ENCODE results near the gene DTL.
"Not testable (repeated sequence)": the region's sequence is repeated elsewhere in the genome, so short reads cannot be mapped to it uniquely, and the experiment has no call there.

The DTL gene, protein sequence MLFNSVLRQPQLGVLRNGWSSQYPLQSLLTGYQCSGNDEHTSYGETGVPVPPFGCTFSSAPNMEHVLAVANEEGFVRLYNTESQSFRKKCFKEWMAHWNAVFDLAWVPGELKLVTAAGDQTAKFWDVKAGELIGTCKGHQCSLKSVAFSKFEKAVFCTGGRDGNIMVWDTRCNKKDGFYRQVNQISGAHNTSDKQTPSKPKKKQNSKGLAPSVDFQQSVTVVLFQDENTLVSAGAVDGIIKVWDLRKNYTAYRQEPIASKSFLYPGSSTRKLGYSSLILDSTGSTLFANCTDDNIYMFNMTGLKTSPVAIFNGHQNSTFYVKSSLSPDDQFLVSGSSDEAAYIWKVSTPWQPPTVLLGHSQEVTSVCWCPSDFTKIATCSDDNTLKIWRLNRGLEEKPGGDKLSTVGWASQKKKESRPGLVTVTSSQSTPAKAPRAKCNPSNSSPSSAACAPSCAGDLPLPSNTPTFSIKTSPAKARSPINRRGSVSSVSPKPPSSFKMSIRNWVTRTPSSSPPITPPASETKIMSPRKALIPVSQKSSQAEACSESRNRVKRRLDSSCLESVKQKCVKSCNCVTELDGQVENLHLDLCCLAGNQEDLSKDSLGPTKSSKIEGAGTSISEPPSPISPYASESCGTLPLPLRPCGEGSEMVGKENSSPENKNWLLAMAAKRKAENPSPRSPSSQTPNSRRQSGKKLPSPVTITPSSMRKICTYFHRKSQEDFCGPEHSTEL

DNA sequence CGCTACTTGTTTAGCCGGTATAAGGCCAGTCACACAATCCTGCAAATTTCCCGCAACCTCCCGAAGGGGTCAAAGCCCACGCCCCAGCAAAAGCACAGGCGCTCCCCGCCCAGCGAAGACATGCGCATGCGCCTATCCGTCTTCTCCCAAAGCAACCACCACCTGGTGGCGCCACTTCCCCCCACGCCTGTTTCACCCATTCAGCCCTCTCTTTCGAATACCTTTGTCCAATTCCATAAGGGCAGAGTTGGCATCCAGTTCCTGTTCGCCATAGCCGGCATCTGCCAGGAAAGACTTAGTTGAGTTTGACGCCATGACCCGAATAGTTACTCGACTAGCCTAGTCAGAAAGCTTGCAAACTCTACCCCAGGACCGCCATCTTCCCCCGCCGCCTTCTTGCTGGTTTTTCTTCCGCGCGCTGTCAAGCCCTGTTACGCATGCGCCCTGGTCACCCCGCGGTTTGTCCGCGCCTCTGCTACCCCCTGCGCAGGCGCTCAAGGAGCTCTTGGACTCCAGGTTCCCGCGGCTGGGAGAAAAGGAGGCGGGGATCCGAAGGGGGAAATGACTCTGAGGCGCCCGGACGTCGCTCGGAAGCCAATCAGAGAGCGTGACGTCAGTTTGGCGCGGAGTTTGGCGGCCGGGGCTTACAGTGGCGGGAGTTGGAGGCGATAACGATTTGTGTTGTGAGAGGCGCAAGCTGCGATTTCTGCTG is at the start of gene DTL, which contains the start of gene INTS7:
Gene DTL, plus strand, starts transcription at position 626 of the 712 bp plus-strand sequence. CDS start 143 bp downstream, outside the sequence.
Gene INTS7, minus strand, starts transcription at position 435 of the 712 bp plus-strand sequence. Its CDS starts 120 bp downstream, at position 315.
- peak; percentile 96 to 98 for DNase-seq (ENCODE audit: extremely low read depth in 1 of 2, low read depth in 1 of 2)

DNA sequence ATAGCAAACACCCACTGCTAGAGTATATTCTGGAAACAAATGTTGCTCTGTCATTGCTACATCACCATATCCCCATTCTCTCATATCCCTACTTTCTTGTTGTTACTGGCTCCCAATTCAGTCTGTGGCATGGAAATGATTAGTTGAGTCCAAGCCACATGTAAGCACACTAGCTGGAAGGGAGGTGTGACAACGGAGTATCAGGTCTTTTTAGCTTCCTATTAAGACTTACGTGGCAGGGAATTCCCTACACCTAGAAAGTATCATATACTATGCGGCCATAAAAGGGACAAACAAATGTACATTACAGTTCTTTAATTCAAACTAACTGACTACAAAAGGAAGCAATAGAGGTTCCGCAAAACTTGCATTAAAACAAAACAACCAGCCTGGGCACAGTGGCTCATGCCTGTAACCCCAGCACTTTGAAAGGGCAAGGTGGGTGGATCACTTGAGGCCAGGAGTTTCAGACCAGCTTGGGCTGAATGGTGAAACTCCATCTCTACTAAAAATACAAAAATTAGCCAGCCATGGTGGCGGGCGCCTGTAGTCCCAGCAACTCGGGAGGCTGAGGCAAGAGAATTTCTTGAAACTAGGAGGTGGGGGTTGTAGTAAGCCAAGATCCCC is 48.8 kb upstream of the DTL start:
- DNase-seq (ENCODE audit: extremely low read depth in 1 of 2, low read depth in 1 of 2): no peak

DNA sequence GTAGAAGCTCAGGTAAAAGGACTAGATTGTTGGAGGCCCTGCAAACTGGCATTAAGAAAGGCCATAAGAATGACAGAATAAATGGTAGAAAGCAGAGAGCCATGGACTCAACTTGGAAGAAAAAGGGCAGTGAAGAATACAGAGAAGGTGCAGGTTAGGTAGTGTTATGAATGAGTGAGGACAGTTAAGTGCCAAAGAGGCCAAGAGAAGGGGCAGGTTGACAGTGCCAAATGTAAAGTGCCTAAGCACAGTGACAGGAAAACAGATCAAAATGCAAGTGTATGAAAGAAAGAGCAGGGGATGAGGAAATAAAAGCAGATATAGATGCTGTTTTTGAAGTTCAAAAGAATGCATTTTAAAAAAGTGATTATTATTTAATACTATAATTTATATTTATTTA is 43.9 kb upstream of the DTL start:
- no peak for DNase-seq (ENCODE audit: extremely low read depth in 1 of 2, low read depth in 1 of 2)

DNA sequence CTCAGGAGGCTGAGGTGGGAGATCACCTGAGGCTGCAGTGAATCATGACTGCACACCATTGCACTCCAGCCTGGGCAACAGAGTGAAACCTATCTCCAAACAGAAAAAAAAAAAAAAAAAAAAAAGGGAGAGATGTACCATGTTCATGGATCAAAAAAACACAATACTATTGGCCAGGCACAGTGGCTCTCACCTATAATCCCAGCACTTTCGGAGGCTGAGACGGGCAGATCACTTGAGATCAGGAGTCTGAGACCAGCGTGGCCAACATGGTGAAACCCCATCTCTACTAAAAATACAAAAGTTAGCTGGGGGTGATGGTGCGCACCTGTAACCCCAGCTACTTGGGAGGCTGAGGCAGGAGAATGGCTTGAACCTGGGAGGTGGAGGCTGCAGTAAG is 38.1 kb upstream of the DTL start:
- not testable (repeated sequence) for DNase-seq (ENCODE audit: extremely low read depth in 1 of 2, low read depth in 1 of 2)

DNA sequence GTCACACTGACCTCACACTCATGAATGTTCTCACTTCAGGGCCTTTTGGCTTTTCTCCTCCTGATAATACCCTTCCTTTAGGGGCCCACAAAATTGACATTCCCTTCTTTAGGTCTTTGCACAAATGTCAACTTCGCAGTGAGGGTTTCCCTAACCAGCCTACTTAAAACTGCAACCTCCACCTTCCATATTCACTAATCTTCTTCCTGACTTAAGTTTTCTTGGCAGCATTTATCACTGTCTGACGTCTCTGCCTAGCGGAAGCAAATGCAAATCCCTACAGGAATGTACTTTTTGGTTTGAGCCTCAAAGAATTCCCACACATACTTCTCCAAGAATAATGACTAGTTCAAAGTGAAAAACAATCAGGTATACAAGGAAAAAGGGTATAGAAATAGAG is 33.0 kb upstream of the DTL start:
- no peak for DNase-seq (ENCODE audit: extremely low read depth in 1 of 2, low read depth in 1 of 2)

DNA sequence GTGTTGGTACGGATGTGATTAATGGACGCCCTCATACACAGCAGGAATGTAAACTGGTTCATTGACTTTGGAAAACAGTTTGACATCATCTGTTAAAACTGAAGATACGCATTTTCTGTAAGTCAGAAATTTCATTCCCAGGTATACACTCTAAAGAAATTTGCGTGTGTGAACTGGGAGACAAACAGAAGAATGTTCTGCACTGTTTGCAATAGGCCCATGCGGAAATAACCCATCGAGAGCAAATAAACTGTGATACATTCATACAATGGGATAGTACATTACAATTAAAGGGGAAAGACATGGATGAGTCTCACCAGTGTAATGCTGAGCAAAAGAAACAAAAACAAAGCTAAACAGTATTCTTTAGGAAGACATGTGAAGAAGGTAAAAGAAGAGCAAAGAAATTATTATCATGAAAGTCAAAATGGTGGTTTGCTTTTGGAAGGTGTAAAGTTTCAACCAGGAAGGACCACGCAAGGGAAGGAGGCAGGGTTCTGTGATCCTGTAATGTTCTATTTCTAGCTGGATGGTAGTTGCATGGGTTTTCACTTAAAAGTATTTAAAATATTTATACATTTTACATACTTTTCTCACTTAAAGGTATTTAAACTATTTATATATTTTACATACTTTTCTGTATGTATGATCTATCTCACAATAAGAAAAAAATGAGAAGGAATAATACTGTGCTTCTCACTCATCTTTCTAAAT is 30.5 kb upstream of the DTL start:
- no peak for DNase-seq (ENCODE audit: extremely low read depth in 1 of 2, low read depth in 1 of 2)

DNA sequence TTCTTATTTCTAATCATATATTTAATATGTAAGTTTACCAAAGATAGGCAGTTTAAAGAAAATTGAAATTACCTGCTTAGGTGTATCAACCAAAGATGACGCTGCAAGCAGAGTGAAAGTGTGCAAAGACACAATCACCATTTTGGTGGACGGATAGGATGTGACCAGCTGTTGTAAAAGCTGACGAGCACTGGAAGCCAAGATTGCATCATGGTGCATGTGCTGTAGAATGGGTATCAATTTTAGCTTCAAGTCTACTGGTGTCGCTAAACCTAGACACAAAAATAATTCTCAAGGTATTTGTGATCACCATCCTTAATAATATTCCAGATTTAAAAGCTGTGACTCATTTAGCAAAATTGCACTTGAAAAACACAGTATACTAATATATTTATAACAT is 28.4 kb upstream of the DTL start:
- DNase-seq (ENCODE audit: extremely low read depth in 1 of 2, low read depth in 1 of 2): no peak

DNA sequence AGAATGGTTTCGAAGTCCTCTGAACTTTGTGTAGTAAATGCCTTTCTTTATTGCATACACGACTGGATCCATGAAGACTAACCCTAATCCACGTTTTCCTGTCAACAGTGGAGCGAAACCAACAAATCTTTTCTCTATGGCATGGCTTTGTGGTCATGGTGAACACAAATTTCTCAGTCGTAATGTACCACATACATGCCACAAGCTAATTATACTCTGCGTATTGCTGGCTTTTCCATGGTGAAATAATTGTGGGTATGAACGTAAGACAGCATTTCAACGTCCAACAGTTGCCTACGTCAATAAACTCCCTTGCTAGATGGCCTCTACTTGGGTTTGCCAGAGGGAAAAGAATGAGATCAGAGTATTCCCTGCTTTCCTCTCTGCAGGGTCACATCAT is 27.7 kb upstream of the DTL start:
- no peak for DNase-seq (ENCODE audit: extremely low read depth in 1 of 2, low read depth in 1 of 2)

DNA sequence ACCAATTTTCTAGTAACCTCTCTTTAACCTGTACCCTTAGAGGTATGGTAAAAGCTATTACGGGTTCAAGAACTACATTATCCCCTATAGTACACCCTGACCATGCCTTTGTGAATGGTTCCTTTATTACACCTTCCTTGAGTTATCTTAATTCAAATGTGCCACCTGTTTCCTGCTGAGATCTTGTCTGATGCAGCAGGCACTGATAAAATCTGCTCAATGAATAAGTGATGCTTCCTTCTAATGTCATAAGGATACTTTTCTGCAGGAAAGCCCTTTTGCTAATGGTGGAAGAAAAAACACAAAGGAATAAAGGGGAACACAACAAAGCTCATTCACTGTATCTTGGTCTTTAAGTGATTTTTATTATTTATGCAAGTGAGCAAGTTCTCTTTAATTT is 26.0 kb upstream of the DTL start:
- no peak for DNase-seq (ENCODE audit: extremely low read depth in 1 of 2, low read depth in 1 of 2)

DNA sequence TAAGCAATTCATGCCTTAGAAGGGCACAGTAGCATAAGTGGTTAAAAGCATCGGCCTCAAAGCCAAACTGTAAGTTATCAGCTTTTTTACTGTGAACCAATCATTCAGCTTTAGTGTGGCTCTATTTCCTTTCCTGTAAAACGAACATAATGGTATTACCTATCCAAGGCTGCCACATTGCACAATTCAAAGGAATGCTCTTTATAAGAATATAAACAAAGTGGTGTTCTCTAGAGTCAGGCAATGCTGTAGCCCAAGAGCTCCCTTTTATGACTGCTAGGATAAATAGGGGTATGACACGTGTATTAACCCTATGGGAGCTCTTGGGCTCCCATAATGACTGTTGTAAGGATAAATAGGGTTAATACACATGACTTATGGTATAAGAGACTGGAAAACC is 25.5 kb upstream of the DTL start:
- no peak for DNase-seq (ENCODE audit: extremely low read depth in 1 of 2, low read depth in 1 of 2)

DNA sequence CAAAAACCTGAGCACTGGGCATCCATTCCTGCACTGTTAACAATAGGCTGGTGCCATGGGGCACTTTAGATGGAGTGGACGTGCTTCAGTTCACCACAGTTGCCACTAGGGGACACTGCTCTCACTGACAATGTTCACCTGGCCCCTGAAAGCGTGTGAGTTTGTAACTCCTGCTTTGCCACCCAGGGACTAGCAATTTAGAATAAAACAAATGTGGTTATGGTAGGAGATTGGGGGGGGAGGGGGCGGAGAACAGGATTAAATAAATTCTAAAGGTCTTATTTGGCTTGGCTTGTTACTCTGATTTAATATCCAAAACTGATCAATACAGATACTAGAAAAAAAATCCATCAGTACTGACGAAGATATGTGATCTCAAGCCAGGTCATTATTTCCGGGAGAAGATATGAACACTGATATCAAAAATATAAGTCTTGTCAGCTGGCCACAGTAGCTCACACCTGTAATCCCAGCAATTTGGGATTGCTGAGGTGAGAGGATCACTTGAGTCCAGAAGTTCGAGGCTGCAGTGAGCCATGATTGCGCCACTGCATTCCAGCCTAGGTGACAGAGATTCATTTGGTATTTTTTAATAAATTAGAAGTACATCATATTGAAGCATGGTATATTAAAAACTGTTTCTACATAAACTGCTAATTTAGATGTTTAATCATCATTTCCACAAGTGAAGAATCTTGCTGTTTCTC is 23.4 kb upstream of the DTL start:
- peak in 1 of 2 donors; percentile 56 for DNase-seq (ENCODE audit: extremely low read depth in 1 of 2, low read depth in 1 of 2)

DNA sequence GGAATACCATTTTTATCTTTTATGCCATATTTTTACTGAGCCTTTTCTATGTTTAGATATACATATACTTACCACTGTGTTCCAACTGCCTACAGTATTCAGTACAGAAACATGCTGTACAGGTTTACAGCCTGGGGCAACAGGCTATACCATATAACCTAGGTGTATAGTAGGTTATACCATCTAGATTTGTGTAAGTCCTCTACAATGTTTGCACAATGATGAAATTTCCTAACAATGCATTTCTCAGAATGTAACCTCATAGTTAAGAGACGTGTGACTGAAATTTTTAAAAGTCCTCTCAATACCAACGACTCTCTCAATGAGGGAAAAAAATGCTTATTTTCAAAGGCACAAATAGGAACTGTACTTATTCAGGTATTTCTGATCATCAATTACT is 21.9 kb upstream of the DTL start:
- DNase-seq (ENCODE audit: extremely low read depth in 1 of 2, low read depth in 1 of 2): no peak

DNA sequence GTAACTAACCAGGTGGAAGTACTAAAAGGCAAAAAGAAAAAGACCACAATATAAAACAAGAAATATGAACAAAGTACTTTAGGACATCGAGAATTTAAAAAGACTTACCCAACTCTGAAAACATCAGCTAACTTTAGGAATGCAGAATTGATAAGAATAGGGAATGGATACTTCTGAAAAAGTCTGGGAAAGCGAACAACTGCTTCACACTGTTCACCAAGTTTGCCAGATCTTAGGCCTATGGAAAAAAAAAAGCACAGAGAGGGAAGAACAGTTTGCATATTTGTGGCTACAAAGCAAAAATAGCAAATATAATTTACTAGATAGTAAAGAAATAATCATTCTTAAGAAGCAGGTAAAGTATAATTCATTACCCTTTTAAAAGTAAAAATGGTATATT is 14.6 kb upstream of the DTL start:
- no peak for DNase-seq (ENCODE audit: extremely low read depth in 1 of 2, low read depth in 1 of 2)

DNA sequence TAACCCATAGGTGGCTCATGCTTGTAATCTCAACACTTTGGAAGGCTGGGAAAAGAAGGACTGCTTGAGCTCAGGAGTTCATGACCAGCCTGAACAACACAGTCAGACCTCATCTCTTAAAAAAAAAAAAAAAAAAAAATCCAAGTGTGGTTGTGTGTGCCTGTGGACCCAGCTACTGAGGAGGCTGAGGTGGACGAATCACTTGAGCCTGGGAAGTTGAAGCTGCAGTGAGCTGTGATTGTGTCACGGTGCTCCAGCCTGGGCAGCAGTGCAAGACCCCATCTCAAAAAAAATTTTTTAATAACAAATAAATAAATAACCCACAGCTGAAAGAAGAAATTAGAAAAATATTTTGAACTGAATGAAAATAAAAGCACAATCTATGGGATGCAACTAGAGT is 14.0 kb upstream of the DTL start:
- DNase-seq (ENCODE audit: extremely low read depth in 1 of 2, low read depth in 1 of 2): no peak

DNA sequence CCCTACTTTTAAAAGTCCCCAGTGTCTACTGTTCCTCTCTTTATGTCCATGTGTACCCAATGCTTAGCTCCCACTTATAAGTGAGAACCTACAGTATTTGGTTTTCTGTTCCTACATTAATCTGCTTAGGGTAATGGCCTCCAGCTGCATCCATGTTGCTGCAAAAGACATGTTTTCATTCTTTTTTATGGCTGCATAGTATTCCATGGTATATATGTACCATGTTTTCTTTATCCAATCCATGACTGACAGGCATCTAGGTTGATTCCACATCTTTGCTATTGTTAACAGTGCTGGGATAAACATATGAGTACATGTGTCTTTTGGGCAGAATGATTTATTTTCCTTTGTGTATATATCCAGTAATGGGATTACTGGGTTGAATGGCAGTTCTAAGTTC is 12.6 kb upstream of the DTL start:
- not testable (repeated sequence) for DNase-seq (ENCODE audit: extremely low read depth in 1 of 2, low read depth in 1 of 2)

DNA sequence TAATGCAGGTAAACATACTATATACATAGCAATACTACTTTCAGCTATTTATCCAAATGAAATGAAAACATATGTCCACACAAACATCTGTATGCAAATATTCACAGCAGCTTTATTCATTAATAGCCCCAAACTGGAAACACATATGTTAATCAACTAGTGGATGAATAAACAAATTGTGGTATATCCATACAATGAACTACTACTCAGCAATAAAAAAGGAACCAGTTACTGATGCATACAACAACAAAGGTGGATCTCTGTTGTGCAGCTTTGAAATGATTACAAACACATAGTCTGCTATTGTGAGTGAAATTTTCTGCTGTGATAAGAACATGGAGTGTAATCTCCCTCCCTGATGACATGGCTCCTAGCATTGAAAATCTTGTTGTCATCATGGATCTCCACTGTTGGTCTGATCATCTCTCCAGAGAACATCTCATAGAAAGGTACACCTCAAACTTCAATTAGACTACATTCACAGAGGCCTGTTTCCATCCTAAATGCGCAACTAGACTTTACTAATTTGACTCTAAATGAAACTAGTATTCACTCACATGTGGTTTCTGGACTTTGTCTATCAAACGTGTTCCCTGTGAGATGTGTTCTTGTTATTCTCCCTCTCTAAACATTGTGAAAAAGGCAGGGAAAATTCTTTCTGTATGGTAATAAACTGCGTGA is 10.9 kb upstream of the DTL start:
- no peak for DNase-seq (ENCODE audit: extremely low read depth in 1 of 2, low read depth in 1 of 2)

DNA sequence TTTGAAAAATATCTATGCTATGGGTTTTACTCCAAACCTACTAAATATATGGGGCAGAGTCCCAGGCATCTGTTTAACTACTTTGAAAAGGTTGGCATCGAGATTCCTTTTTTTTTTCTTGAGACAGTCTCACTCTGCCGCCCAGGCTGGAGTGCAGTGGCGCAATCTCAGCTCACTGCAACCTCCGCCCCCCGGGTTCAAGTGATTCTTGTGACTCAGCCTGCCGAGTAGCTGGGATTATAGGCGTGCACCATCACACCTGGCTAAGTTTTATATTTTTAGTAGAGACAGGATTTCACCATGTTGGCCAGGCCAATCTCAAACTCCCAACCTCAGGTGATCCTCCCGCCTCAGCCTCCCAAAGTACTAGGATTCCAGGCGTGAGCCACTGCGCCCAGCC is 7.8 kb upstream of the DTL start:
- DNase-seq (ENCODE audit: extremely low read depth in 1 of 2, low read depth in 1 of 2): not testable (repeated sequence)

DNA sequence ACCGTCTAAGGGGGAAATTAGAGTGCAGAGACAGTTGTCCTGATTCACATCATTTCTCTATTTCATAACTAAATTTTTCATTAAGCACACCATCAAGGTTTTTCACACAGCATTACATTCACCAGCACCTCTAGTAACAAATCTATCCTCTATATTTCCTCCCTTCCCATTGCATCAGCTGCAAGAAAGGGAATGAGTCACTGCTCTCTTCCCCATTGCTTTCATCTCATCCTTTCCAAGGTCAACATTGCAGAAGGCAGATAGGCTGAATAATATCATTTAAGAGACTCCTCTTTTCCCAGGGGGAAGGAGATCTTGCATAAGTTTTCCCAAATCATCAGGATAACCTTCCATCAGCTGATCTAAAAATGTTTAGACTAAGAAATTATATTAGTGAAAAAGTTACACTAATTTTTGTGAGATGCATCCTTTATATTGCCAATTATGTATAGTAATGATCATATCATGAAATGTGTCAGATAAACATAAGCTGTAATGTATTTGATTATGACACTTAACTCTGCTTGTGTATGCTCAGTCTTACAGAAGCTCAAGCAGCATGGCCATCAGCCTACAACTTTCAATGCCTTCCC is 4.5 kb upstream of the DTL start:
- DNase-seq (ENCODE audit: extremely low read depth in 1 of 2, low read depth in 1 of 2): no peak
